Measurements from ENCODE around the gene HYAL1. TPM values are rescaled to one million over a fixed set of nuclear protein-coding genes. Genes with fewer than 3 reads are reported as not detected.

Gene HYAL1
- total and polyA plus RNA-seq, 7 donors, result 2.4 to 15.1 (median 4.6) TPM

DNA sequence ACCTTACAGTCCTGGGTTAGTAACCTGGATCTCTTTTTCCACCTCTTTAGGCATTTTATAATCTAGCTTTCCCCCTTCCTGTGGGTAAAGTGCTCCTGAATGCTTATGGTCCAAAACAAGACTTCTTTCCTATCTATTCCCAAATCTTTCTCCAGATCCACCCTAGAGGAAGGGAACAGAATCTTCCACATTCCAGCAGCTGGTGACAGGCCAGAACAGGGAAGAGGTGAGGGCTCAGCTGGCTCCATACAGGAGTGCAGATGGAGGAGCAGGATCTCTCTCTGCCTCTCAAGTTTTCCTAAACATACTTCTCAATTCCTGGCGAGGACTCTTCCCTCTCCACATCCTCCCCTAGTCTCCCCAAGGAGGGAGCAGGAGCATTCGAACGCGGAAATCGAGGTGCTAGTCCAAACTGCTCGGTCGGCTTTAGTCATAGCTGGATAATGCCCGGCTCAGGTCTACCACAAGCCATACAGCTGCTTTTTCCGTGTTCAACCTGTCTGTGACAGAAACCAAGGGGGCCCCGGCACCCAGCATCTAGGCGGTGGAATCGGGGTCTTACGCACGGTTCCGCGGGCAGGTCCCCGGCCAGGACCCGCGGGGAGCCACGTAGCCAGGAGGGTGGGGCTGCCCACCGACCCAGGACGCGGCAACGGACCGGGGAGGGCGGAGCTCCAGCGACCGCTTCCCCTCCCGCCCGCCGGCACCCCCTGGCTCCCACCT, 33.2 kb upstream of the HYAL1 start:
- Histone ChIP-seq H3K27ac (peak overlapping the region; percentile 93 to 100 (median 98)), H3K27me3 (no peaks in the 10 kb centered on the region), H3K36me3 (peaks cover 0 to 7% (median 2%) of the 10 kb centered on the region in 4 donors), H3K9me3 (no peaks in the 10 kb centered on the region), H3K4me3 (peak overlapping the region; percentile 69 to 83 (median 77)), H3K4me1 (peaks cover 0 to 80% (median 78%) of the 10 kb centered on the region in 4 donors)
- no peak for TF ChIP-seq POLR2AphosphoS5 (IDR thresholded peaks at IDR 0.05)
- TF ChIP-seq EP300 (IDR thresholded peaks at IDR 0.05), result no peak
- no peak for TF ChIP-seq POLR2A (IDR thresholded peaks at IDR 0.05)
- TF ChIP-seq, protein P1, sequence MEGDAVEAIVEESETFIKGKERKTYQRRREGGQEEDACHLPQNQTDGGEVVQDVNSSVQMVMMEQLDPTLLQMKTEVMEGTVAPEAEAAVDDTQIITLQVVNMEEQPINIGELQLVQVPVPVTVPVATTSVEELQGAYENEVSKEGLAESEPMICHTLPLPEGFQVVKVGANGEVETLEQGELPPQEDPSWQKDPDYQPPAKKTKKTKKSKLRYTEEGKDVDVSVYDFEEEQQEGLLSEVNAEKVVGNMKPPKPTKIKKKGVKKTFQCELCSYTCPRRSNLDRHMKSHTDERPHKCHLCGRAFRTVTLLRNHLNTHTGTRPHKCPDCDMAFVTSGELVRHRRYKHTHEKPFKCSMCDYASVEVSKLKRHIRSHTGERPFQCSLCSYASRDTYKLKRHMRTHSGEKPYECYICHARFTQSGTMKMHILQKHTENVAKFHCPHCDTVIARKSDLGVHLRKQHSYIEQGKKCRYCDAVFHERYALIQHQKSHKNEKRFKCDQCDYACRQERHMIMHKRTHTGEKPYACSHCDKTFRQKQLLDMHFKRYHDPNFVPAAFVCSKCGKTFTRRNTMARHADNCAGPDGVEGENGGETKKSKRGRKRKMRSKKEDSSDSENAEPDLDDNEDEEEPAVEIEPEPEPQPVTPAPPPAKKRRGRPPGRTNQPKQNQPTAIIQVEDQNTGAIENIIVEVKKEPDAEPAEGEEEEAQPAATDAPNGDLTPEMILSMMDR (IDR thresholded peaks at IDR 0.05), result no peak
- no peak for DNase-seq
- 1% methylated on average over 31 of the region's 31 CpGs for WGBS, 2 donors
- intact Hi-C loops (cut with DNase I), result no loop called here

DNA sequence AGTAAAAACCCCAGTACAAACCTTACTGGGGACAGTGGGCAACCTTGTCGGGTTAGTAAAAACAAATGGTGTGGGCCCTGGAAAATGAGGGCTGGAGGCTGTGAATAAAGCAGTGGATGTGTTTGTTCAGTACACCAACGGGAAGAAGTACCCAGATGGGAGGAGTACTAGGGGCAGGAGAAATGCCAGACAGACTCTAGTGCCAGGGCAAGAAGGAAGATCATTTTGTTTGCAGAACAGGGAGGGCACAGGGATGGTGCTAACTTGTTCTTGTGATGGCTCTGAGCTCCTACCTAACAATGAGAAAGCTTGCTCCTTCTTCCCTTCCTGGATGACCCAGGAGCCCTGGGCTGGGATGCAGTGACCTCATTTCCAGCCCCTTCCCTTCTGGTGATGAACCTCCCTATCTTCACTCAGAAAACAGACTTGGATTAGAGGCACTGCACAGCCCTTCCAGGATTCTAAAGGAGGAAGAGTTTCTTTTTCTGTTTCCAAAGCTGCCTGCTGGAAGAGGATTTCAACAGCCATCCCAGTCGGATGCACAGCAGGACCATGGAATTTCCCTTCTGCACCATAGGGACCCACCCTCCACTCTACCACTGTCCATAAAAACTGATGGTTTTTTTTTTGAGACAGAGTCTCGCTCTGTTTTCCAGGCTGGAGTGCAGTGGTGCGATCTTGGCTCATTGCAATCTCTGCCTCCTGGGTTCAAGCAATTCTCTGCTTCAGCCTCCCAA, 31.1 kb upstream of the HYAL1 start:
- Histone ChIP-seq H3K4me3 (no peak overlapping the region), H3K36me3 (peaks cover 18 to 28% (median 21%) of the 10 kb centered on the region in 4 donors), H3K27me3 (no peaks in the 10 kb centered on the region), H3K9me3 (no peaks in the 10 kb centered on the region), H3K27ac (peak overlapping the region; percentile 93 to 100 (median 98)), H3K4me1 (peaks cover 0 to 59% (median 57%) of the 10 kb centered on the region in 4 donors)
- TF ChIP-seq EP300 (IDR thresholded peaks at IDR 0.05) (no peak), POLR2AphosphoS5 (IDR thresholded peaks at IDR 0.05) (no peak), POLR2A (IDR thresholded peaks at IDR 0.05) (no peak)
- TF ChIP-seq, protein P1 (IDR thresholded peaks at IDR 0.05), result no peak
- intact Hi-C loops (cut with DNase I), result no loop called here
- no peak for DNase-seq
- 56 to 65% methylated on average over 5 of the region's 5 CpGs for WGBS, 2 donors

DNA sequence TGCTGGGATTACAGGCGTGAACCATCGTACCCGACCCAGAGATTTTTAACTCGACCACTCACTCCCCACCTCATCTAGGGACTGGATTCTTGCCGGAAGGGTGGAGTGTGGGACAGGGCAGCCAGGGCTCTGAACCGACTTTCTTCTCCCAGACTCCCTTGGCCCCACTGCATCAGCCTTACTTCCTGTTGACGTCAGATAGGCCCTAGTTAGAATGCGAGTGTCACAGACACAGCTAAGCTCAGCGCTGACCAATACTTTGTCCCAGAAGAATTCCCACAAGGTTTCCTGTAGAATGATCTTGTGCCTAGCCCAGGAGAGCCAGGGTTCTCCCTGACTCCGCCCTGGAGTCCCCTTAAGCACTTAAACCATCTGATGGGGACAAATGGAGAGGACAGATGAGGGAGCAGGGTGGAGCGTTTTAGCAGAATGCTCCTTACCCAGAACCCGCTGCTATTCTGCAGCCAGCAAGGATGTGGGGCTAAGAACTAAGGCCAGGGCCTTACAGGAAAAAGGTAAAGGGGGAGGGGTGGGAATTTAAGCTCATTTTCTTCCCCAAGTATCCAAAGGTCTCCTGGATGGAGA, 30.5 kb upstream of the HYAL1 start:
- H3K27ac ChIP-seq, result peak overlapping the region; percentile 93 to 100 (median 98)
- no peak overlapping the region for H3K4me3 ChIP-seq
- 73 to 78% methylated on average over 12 of the region's 12 CpGs for WGBS, 2 donors
- intact Hi-C loops (cut with DNase I), result no loop called here
- peaks cover 18 to 29% (median 23%) of the 10 kb centered on the region in 4 donors for H3K36me3 ChIP-seq
- H3K4me1 ChIP-seq, result peaks cover 0 to 55% (median 55%) of the 10 kb centered on the region in 4 donors
- TF ChIP-seq EP300 (IDR thresholded peaks at IDR 0.05) (peak in 1 of 4 donors; percentile 25), POLR2A (IDR thresholded peaks at IDR 0.05) (no peak), POLR2AphosphoS5 (IDR thresholded peaks at IDR 0.05) (peak in 3 of 4 donors; percentile 31 to 51 (median 42))
- TF ChIP-seq, protein P1 (IDR thresholded peaks at IDR 0.05), result no peak
- H3K27me3 ChIP-seq, result no peaks in the 10 kb centered on the region
- H3K9me3 ChIP-seq, result no peaks in the 10 kb centered on the region
- DNase-seq, result no peak

DNA sequence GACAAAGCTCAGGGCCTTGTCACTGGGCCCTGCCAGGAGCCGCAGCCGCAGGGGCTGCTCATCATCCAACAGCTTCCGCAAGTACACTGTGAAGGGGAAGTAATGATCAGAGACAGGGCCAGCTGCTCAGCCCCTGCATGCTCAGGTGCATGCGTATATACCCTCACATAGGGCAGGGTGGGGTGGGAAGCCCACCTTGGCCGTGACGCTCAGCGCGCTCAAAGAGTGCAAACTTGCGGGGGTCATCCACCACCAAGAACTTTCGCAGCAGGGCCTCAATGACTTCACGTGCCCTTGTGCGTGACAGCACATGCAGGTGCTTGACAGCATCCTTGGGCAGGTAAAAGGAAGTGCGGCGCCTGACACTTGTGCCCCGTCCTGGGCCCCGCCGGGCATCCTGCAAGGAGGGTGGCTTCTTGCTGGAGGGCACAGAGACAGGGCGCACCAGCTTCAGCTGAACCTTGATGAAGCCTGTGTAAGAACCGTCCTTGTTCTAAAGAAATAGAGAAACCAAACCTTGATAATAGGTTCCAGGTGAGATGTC, 28.1 kb upstream of the HYAL1 start:
- no peak overlapping the region for H3K27ac ChIP-seq
- H3K4me1 ChIP-seq, result peaks cover 0 to 58% (median 56%) of the 10 kb centered on the region in 4 donors
- intact Hi-C loops (cut with DNase I), result no loop called here
- no peaks in the 10 kb centered on the region for H3K9me3 ChIP-seq
- no peak overlapping the region for H3K4me3 ChIP-seq
- H3K27me3 ChIP-seq, result no peaks in the 10 kb centered on the region
- DNase-seq, result no peak
- TF ChIP-seq POLR2A (IDR thresholded peaks at IDR 0.05) (no peak), EP300 (IDR thresholded peaks at IDR 0.05) (no peak), POLR2AphosphoS5 (IDR thresholded peaks at IDR 0.05) (no peak)
- TF ChIP-seq, protein P1 (IDR thresholded peaks at IDR 0.05), result no peak
- H3K36me3 ChIP-seq, result peaks cover 18 to 32% (median 23%) of the 10 kb centered on the region in 4 donors
- 97% methylated on average over 19 of the region's 19 CpGs for WGBS, 2 donors
